Stomach (tissue), 4 donors: ENCODE data around the gene CSNK2A2.

Experiments
- EP300 ChIP-seq: sonication (generic); formaldehyde crosslinking; IDR thresholded peaks from one replicate; pipeline ENCODE4 v1.6.1; 2017; ENCODE audit warnings: antibody characterized with exemption
- POLR2A ChIP-seq, 4 donors: fragments of 450-650 bp; IDR thresholded peaks; one replicate each; pipeline ENCODE4 v1.6.1; 2016; ENCODE audit warnings: antibody characterized with exemption in 4 of 4, control low read depth in 2 of 4, mild to moderate bottlenecking in 1 of 4, moderate library complexity in 1 of 4
- POLR2AphosphoS5 ChIP-seq, 3 donors: sonication (generic); formaldehyde crosslinking; IDR thresholded peaks; one replicate each; pipeline ENCODE4 v1.6.1; 2016; ENCODE audit warnings: antibody characterized with exemption in 3 of 3
- TF ChIP-seq, protein P1 (sequence below), 7 experiments: fragments of 450-650 bp in 4 of 7; fragments of 200-600 bp in 3 of 7; sonication (generic) in 3 of 7; IDR thresholded peaks; one replicate each; pipeline ENCODE4 v1.5.1; 2016 to 2019; ENCODE audit warnings: antibody characterized with exemption in 7 of 7, control low read depth in 2 of 7, mild to moderate bottlenecking in 1 of 7

DNA sequence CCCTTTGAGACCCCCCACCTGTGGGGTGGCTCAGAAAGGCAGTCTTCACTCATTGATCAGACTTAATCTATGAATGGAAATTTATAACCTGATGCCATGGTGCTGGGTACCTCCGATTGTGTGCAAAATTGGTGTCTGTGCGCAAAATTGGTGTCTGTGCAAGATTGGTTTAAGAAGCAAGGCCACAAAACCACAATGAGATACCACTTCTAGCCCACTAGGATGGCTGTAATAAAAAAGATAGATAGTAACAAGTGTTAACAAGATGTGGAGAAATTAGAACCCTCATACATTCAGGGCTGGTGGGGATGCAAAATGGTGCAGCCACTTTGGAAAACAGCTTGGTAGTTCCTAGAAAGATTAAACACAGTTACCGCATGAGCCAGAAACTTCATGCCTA lies 13.9 kb upstream of the CSNK2A2 start:
- TF ChIP-seq, protein P1, sequence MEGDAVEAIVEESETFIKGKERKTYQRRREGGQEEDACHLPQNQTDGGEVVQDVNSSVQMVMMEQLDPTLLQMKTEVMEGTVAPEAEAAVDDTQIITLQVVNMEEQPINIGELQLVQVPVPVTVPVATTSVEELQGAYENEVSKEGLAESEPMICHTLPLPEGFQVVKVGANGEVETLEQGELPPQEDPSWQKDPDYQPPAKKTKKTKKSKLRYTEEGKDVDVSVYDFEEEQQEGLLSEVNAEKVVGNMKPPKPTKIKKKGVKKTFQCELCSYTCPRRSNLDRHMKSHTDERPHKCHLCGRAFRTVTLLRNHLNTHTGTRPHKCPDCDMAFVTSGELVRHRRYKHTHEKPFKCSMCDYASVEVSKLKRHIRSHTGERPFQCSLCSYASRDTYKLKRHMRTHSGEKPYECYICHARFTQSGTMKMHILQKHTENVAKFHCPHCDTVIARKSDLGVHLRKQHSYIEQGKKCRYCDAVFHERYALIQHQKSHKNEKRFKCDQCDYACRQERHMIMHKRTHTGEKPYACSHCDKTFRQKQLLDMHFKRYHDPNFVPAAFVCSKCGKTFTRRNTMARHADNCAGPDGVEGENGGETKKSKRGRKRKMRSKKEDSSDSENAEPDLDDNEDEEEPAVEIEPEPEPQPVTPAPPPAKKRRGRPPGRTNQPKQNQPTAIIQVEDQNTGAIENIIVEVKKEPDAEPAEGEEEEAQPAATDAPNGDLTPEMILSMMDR (IDR thresholded peaks at IDR 0.05) = no peak
- no peak for TF ChIP-seq EP300
- no peak for TF ChIP-seq POLR2A (IDR thresholded peaks at IDR 0.05)
- no peak for TF ChIP-seq POLR2AphosphoS5 (IDR thresholded peaks at IDR 0.05)
